GM18868 (cell line): ENCODE measurements around the gene GAPDHS.

ENCODE experiments used
- ATAC-seq: cut with Tn5 transposase; IDR thresholded peaks from one replicate; pipeline ENCODE4 v1.9.1; 2021; ENCODE audit warnings: mild to moderate bottlenecking, moderate library complexity; ENCODE audit not compliant: unreplicated experiment

The GAPDHS gene

GRCh38 chr19:35533201-35533821 lies at the start of gene GAPDHS:
GAPDHS (plus strand) TSS chr19:35533456; CDS start chr19:35533528, 72 bp downstream.
- ATAC-seq = no peak

- ATAC-seq = peak; percentile 49
These were observed 48.8 kb upstream of the GAPDHS start for GRCh38 chr19:35484252-35485036.

- ATAC-seq = no peak
These were observed 47.0 kb upstream of the GAPDHS start for GRCh38 chr19:35486268-35486708.

GRCh38 chr19:35487656-35488182 lies 45.5 kb upstream of the GAPDHS start:
- ATAC-seq = no peak

- ATAC-seq = no peak
These were observed 44.6 kb upstream of the GAPDHS start for GRCh38 chr19:35488677-35489076.

GRCh38 chr19:35490364-35490763 lies 42.9 kb upstream of the GAPDHS start, which contains the start of gene KRTDAP:
KRTDAP (minus strand) TSS chr19:35490464; CDS start chr19:35490442, 22 bp downstream.
- ATAC-seq = no peak

- no peak for ATAC-seq
These were observed 41.4 kb upstream of the GAPDHS start for GRCh38 chr19:35491836-35492360.

GRCh38 chr19:35493971-35494370 lies 39.3 kb upstream of the GAPDHS start:
- ATAC-seq = no peak

- no peak for ATAC-seq
These were observed 37.9 kb upstream of the GAPDHS start for GRCh38 chr19:35495107-35496064.

- ATAC-seq = no peak
These were observed 35.9 kb upstream of the GAPDHS start for GRCh38 chr19:35497406-35497805.

- no peak for ATAC-seq
These were observed 35.0 kb upstream of the GAPDHS start for GRCh38 chr19:35498220-35498619.

- ATAC-seq = no peak
These were observed 34.2 kb upstream of the GAPDHS start for GRCh38 chr19:35498984-35499527.

- no peak for ATAC-seq
These were observed 32.6 kb upstream of the GAPDHS start for GRCh38 chr19:35500611-35501010.

- ATAC-seq = no peak
These were observed 31.6 kb upstream of the GAPDHS start for GRCh38 chr19:35501684-35502083.

GRCh38 chr19:35502751-35503150 lies 30.5 kb upstream of the GAPDHS start:
- no peak for ATAC-seq

GRCh38 chr19:35506011-35506410 lies 27.2 kb upstream of the GAPDHS start:
- ATAC-seq = no peak

- ATAC-seq = no peak
These were observed 25.7 kb upstream of the GAPDHS start for GRCh38 chr19:35507561-35507960.

- no peak for ATAC-seq
These were observed 25.1 kb upstream of the GAPDHS start for GRCh38 chr19:35508129-35508528.

- ATAC-seq = peak; percentile 57
These were observed 24.1 kb upstream of the GAPDHS start for GRCh38 chr19:35509018-35509652.
